GM19351 (cell line): ENCODE data around the gene TMEM208.

Experiments
- ATAC-seq: cut with Tn5 transposase; IDR thresholded peaks from one replicate; pipeline ENCODE4 v1.9.1; 2021; ENCODE audit warnings: mild to moderate bottlenecking, moderate library complexity; ENCODE audit not compliant: unreplicated experiment

The TMEM208 gene

DNA sequence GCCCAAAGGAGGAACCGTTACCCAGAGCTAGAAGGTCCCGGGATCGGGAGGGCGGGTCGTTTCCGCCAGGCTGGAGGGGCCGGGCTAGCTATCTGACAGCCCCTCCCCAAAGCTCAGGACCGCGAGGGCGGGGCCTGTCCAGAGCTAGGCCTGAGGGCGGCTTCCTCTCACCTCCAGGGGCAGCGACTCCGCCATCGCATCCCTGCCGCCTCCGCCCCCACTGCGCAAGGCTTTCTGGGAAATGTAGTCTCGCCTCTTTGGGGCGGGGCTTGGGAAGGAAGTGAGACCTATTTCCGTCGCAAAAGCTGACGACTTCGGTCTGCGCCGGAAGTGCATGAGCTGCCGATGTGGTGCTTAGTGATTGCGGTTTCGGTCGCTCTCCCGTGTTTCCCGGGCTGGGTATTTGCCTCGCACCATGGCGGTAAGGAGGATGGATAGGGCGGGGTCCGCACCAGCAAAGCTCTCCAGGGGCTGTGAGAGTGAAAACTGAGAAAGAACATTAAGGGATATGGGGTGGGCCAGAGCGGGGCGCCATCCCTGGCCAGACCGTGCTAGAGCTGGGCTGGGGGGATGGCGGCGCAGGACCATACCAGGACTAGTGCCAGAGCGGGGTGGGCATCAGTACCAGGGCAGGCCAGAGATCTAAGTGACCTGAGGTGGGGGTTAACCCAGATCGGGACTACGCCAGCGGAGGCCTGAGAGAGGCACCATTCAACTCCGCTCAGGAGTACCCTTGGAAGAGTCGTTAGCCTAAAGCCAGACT lies at the start of gene TMEM208:
Gene TMEM208, plus strand, starts transcription at position 327 of the 763 bp plus-strand sequence. Its CDS starts 89 bp downstream, at position 416.
- ATAC-seq = peak; percentile 97

DNA sequence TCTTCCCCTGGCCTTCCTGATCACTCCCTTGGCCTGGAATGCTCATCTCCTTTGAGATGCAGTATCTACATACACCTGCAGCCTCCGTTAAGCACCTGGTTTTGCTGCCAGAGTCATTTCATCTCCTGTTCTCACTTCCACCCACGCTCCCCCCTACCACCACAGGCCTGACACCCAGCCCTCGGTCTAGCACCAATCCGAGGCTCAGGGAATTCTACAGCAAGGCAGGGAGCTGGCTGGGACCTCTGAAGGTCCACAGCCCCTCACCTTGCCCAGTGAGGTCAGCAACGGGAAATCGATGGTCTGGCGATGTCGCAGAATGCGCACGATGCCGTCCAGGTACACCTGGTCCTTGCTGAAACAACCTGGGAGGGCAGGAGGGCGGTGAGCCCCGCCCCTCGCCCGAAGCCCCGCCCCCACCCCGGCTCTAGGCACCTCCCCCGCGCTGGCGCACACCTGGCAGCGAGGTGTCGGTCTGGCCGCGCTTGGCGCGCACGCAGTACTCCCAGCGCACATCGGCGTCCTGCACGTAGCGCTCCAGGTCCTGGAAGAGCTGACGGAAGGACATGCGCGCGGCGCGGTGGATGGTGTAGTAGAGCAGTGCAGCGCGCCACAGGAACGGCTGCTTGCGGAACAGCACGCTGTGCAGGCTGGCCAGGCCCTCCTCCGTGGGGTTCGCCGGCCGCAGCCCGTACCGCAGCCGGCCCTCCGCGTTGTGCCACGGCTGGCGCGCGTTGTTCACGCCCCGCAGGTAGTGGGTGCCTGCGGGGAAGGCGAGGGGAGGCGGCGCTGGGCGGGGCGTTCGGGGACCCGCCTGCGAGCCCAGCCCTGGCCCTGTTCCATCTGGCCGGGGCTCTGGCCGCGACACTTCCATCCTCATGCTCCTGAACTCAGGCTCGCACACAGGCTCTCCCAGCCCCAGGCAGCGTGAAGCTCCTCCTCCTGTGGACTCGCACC lies 48.9 kb upstream of the TMEM208 start:
- ATAC-seq = no peak

DNA sequence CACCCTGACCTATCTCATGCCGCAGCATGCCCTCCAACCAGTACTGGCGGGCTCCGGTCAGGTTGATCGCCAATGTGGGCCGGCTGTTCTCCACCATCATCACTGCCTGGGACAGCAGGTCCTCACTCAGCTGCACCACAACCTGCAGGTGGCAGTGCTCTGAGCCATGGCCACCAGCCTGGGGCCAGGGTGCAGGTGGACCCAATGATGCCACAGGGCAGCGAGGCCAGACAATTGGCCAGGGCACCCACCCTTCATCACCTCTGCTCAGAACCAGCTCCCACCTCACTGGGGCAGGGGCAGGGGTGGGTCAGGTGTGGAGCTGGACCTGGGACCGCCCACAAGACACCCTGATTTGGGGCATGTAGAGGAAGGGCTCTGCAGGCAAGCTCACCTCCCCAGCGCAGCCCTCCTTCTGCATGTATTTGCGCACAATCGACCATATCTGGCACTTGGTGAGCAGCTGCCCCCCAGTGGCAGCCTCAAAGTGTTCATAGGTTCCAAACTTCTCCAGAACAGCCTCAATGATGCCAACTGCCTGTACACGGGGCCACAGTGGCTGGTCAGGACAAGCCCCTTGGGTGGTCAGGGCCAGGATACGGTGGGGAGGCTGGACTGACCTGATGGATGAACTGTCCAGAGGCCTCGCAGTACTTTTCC lies 47.4 kb upstream of the TMEM208 start:
- ATAC-seq = no peak

DNA sequence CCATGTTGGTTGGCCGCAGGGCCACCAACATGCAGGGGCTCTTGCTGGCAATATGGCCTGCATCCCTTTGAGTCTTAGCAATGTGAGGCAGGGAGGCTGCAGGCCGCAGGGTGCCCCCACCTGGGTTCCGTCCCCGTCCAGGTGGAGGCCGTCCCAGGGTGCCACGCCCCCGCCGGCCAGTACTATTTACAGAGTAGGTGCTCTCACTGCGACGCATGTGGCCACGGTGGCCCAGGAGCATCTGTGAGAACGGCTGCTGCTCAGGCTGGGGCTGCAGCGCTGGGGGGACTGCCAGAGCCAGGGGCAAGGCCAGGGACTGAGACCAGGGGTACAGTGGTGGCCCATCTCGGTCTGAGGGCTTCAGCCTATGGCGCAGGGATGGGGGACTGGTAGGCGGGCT lies 46.8 kb upstream of the TMEM208 start:
- ATAC-seq = no peak

DNA sequence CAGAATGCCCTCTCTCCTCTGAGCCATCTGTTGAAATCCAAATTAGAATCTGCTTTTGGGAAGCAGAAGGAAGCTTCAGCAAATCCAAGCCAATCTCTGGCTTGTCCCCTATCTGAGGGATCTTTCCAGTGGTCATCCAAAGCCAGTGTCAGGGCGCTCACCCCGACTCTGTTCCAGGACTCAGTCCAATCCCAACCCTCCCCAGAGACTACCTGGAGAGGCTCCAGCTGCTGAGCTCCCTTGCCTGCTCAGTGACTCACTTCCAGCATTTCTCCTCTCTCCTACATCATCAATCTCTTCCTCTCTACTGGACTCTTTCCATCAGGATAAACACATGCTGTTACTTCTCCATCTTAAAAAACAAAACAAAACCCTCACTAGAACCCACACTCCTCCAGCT lies 45.6 kb upstream of the TMEM208 start:
- ATAC-seq = no peak

DNA sequence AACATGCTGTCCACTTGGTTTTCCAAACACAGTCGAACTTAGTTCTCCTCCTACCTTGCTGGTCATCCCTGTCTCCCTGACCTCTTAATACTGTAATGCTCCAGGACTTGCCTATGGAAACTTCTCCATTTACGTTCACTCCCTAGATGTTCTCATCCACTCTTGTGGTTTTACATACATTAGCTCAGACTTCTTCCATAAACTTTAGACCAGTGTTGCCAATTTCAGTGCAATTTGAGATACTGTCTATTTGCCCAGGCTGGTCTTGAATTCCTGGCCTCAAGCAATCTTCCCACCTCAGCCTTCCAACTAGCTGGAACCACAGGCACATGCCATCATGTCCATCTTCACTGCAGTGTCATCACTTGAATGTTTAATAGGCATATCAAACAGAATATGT lies 44.6 kb upstream of the TMEM208 start:
- ATAC-seq = no peak

DNA sequence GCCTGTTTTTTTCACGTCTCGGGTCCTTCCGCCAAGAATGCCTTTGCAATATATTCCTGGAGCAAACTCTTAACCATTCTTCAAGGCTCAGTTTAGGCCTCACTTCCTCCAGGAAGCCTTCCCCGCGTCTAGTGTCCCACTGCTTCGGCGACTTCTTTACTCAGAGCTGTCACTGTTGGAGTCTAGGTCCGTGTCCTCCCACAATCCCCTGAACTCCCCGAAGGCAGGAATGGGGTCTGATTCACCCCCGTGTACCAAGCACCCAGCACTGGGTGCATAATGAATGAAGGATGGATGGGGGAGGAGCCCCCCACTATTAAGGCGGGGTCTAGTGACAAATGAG lies 43.7 kb upstream of the TMEM208 start:
- ATAC-seq = no peak

DNA sequence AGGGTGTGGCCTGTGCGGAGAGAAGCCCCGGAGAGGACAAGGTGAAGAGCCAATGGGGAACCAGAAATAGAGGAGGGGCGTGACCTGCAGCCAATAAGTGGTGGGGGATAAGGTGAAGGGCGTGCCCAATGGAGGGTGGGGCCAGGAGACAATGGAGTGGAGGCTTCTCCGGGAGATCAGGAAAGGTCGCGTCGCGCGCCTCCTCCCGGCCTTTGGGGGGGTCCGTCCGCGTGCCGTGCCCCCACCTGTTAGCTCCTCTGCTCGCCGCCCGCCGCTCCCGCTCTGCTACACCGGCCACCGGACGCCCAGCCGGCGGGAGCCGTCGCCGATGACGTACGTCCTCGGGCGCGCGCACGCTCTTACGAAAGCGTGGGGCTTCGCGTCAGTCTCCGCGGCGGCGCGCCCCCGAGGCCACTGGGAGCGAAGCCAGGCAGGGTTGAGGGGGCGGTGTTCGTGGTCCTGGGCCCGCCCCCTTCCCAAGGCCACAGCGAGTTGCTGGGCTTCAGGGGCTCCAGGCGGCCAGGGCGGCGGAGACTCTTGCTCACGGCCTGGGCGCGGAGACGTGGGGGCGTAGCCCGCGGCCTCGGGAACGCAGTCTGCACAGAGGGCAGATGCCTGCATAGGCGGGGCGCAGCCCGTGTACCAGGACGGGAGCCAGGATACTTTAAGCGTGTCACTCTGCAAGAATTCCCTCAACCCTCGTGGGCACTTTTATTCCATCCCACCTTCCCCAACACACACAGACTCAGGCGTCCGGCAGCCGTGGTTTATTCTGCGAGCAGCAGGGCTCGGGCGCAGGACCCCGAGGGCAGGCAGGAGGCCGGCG lies 43.1 kb upstream of the TMEM208 start, which contains the start of gene MATCAP1:
Gene MATCAP1, minus strand, starts transcription at position 337 of the 826 bp plus-strand sequence. CDS start 3,353 bp downstream, outside the sequence.
- ATAC-seq = peak; percentile 92

DNA sequence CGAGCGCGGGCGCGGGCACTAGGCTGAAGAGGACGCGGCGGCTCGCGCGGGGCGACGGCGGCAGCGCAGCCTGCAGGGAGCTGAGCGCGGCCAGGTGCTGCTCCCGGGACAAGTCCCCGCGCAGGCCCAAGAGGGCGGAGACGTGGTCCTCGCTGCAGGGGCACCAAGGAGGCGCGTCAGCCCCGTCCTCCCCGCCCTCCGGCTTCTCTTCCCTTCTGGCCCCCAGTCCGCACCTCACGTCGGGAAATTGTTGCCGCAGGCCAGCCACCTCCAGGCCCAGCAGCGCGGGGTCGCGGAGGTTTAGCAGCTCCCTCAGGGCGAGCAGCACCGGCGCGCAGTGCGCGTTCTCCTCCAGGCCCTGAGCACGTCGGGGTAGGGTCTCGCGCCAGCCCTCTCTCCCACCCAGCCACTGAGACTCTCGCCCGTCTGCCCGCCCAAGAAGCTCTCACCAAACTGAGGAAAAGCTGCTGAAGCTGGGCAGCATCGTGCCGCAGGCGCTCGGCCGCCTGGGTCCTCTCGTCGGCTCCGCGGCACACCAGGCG lies 42.4 kb upstream of the TMEM208 start:
- no peak for ATAC-seq

DNA sequence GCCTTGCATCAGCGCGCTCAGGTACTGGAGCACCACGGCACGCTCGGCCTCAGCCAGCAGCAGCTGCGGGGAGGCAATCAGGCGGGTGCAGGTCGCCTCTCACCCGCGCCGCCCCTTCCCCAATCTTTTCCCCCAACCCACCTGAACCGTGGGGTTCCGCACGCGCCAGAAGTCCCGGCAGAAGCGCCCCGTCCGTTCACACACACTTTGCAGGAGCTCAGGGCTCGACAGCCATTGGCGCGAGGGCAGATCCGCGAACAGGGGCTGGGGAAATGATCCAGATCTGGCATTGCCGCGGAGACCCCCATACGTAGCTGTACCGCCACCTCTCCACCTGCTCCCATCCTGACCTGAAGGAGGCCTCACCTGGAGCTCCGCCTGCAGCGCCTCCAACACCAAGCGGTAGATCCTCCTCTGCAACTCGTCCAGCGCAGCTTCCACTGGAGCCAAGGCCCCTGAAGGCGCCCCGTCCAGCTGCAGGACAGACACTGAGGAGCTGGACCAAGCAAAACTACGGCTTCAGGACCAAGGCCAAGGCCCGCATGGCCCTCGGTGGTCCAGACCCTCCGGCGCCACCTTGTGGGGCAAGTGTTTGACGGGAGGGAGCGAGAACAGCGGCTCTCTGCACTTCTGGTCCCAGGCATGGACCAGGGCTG lies 41.8 kb upstream of the TMEM208 start:
- no peak for ATAC-seq

DNA sequence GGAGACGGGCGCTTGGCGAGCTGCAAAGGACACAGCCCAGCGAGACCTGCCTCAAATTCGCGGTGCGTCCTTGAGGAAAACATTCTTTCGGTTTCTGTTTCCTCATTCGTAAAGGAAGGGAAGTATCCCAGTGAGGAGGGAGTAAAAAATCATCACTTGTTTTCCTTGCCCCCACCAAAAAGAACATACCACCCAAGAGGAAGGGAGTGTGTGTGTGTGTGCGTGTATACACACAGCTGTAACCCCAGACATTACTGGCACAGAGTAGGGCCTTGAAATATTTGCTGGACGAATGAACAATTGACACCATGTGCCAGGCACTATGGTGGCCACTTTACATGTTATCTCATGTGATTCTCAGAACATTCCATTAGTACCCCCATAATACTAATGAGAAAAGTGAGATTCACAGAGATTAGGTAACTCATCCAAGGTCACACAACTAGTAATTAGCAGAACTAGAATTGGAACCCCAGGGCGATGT lies 41.2 kb upstream of the TMEM208 start:
- ATAC-seq = no peak

DNA sequence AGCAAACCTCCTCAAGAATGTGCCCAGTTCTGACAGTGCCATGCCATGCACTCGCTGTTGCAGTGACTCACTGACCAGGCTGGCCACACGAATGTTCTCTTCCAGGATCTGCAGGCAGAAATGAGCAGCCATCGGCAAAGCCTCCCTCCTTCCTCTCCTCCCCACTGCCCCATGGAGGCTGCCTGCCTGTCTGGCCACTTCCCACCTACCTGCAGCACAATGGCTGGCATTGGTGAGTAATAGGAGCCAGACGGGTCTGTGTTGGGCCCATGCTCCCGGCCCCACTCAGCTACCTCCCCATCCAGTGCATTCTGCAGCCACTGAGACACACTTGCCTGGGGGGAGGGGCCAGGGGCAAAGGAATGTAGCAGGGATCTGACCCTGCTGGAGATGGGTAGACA lies 40.4 kb upstream of the TMEM208 start:
- ATAC-seq = no peak

DNA sequence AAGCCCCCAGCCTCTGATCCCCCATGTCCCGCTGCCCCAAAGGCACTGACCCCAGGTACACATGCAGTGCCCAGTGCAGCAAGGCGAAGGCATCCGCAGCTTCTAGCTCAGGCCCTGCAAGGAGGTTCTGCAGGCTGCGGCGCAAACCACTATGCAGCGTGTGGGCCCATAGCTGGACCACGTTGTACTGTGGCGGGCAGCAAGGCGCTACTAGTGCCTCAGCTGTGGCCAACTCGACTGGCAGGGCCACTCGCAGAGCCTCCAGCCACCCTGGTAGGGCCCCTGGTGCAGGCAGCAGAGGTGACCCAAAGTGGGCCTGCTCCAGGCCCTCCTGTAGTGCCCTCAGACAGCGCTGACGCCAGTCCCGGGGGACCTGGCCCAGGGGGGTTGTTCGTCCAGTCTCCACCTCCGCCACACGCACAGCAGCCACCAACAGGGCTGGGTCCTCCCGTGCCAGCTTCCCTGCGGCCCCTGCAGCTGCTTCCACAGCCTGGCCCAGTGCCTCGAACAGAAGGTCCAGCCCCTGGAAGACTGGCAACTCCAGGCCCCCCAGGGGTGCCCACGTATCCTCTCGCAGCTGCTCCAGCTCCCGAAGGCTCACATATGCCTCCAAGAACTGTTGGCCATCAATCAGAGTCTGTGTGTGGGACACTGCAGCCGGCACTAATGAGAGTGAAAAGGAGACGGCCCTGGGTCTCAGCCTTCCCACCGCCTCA lies 39.6 kb upstream of the TMEM208 start:
- ATAC-seq = no peak

DNA sequence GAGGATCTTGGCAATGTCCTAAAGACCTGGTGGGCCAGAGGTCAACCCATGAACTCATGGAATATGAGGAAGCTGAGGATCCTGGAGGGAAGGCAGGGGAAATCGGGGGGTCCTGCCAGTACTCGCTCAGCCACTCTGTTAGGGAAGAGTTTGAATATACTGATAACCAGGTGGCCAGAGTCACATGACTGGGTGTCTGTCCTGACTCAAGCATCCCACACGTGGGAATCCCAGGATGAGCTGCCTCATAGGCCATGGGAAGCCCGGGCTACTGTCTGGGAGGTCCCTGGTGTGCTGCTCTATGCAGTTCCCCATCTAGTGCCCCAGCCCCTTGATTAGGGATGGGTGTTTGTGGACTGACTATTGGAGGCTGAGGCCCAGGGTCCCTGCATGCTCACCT lies 38.6 kb upstream of the TMEM208 start:
- no peak for ATAC-seq

DNA sequence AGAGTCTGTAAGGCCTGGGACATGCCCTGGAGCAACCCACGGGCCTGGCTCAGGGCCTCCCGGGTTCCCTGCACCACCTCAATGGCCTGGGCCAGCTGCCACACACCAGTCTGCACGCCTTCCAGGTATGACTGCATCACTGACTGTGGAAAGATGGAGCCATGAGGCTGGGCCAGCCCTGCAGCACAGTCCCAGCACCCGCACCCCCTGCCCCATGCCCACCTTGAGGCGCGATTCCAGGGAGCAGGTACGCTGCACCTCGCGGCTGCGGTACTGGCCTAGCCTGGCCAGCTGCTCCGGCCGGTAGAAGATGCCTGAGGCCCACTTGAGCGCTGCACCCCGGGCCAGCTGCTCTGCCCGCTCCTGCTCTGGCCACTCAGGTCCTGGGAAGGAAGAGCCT lies 38.1 kb upstream of the TMEM208 start:
- no peak for ATAC-seq

DNA sequence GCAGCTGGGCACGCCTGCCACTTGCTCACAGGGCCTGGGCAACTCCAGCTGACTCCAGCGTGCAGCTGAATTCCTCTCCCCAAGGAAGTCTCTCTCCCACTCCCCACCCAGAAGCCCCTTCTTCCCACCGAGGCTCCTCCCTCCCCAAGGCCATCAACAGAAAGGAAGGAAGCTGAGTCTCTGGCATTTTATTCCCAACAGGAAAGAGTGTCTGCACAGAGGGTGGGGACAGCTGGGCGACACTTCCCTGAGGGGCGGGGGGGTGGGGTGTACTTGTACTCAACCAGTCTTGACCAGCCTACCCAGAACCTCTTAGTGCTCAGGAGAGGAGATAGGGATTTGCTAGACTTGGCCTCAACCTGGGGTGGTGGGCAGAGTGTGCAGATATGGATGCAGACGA lies 36.9 kb upstream of the TMEM208 start, which contains the start of gene EXOC3L1:
Gene EXOC3L1, minus strand, starts transcription at position 96 of the 400 bp plus-strand sequence. CDS start 460 bp downstream, outside the sequence.
- no peak for ATAC-seq

DNA sequence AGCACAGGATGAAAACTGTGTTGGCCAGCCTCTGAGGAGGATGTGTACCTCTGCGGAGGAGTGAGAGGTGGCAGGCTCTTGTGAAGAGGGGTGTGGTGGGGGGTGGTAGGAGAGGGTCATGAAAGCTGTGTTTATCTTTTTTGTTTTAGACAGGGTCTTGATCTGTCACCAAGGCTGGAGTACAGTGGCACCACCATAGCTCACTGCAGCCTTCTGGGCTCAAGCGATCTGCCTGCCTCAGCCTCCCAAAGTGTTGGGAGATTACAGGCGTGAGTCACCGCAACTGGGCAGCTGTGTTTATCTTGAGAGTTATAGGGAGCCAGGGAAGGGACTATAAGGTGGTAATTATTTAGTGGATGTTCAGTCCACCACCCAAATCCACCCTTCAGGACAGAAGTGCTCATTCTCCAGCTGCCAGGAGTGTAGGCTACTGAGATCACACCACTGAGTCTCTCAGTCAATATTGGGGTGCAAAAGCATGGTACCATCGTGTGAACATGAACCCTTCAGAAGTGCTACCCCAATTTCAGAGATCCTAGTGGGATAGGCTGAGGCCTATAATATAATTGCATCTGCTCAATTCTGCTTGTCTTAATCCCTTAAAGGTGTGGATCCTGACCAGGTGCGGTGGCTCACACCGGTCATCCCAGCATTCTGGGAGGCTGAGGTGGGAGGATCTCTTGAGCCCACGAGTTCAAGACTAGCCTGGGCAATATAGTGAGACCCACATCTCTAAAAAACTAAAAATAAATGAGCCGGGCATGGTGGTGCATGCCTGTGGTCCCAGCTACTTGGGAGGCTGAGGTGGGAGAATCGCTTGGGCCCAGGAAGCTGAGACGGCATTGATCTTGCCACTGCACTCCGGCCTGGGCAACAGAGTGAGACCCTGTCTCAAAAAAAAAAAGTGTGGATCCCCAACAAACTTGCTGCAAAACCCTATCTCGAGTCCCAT lies 36.2 kb upstream of the TMEM208 start:
- no peak for ATAC-seq
